ENCODE results near the gene BANK1.
A peak's percentile ranks its signal among the peaks of the same experiment; 100 is the strongest.

BANK1 gene

GRCh38 chr4:101791182-101791558 is 640 bp downstream of the BANK1 start:
- TF ChIP-seq CTCF (IDR thresholded peaks at IDR 0.05; ENCODE audit: insufficient read depth, low read depth, low read length, missing control alignments): no peak
- peak overlapping the region; percentile 43 for H3K4me3 ChIP-seq (ENCODE audit: low read length)
- no peak for DNase-seq (ENCODE audit: low read depth)

GRCh38 chr4:101792056-101792590 is 1.6 kb downstream of the BANK1 start:
- no peak for TF ChIP-seq CTCF (IDR thresholded peaks at IDR 0.05; ENCODE audit: insufficient read depth, low read depth, low read length, missing control alignments)
- H3K4me3 ChIP-seq (ENCODE audit: low read length): no peak overlapping the region
- no peak for DNase-seq (ENCODE audit: low read depth)

- no peak for TF ChIP-seq CTCF (IDR thresholded peaks at IDR 0.05; ENCODE audit: insufficient read depth, low read depth, low read length, missing control alignments)
- no peak for DNase-seq (ENCODE audit: low read depth)
- no peak overlapping the region for H3K4me3 ChIP-seq (ENCODE audit: low read length)
Observed at GRCh38 chr4:101793397-101793796, 2.9 kb downstream of the BANK1 start.

- no peak overlapping the region for H3K4me3 ChIP-seq (ENCODE audit: low read length)
- no peak for TF ChIP-seq CTCF (IDR thresholded peaks at IDR 0.05; ENCODE audit: insufficient read depth, low read depth, low read length, missing control alignments)
- no peak for DNase-seq (ENCODE audit: low read depth)
Observed at GRCh38 chr4:101794806-101795205, 4.3 kb downstream of the BANK1 start.

- no peak overlapping the region for H3K4me3 ChIP-seq (ENCODE audit: low read length)
- DNase-seq (ENCODE audit: low read depth): peak; percentile 19
- no peak for TF ChIP-seq CTCF (IDR thresholded peaks at IDR 0.05; ENCODE audit: insufficient read depth, low read depth, low read length, missing control alignments)
Observed at GRCh38 chr4:101795704-101796103, 5.2 kb downstream of the BANK1 start.

- no peak for DNase-seq (ENCODE audit: low read depth)
- no peak overlapping the region for H3K4me3 ChIP-seq (ENCODE audit: low read length)
- no peak for TF ChIP-seq CTCF (IDR thresholded peaks at IDR 0.05; ENCODE audit: insufficient read depth, low read depth, low read length, missing control alignments)
Observed at GRCh38 chr4:101801958-101802357, 11.4 kb downstream of the BANK1 start.

- DNase-seq (ENCODE audit: low read depth): no peak
- TF ChIP-seq CTCF (IDR thresholded peaks at IDR 0.05; ENCODE audit: insufficient read depth, low read depth, low read length, missing control alignments): no peak
Observed at GRCh38 chr4:101806914-101807313, 16.4 kb downstream of the BANK1 start.

More at GRCh38 chr4:101806914-101807313, 16.4 kb downstream of the BANK1 start:
- no peak overlapping the region for H3K4me3 ChIP-seq (ENCODE audit: low read length)
